H1 (cell line): ENCODE results near the gene KSR2.

Experiments
- BCL11A ChIP-seq, 2 experiments: IDR thresholded peaks; one replicate each; pipeline ENCODE4 v1.6.1; 2011; ENCODE audit warnings: low read depth in 2 of 2, low read length in 2 of 2, mild to moderate bottlenecking in 2 of 2
- CEBPB ChIP-seq: IDR thresholded peaks from 2 replicates; pipeline ENCODE4 v1.6.1; 2012; ENCODE audit warnings: low read depth, low read length
- EGR1 ChIP-seq: IDR thresholded peaks from 2 replicates; pipeline ENCODE4 v1.6.1; 2011; ENCODE audit warnings: low read depth, low read length, borderline replicate concordance
- EZH2 ChIP-seq: fragments of 200-600 bp; sonication (generic); IDR thresholded peaks from 2 replicates; pipeline ENCODE4 v1.7.1; 2012; ENCODE audit warnings: low read depth, mild to moderate bottlenecking, moderate library complexity, low read length, inconsistent platforms; ENCODE audit not compliant: severe bottlenecking
- JUN ChIP-seq: IDR thresholded peaks from 2 replicates; pipeline ENCODE4 v1.6.1; 2011; ENCODE audit warnings: low read depth, mild to moderate bottlenecking, improper control_type of control experiment, low read length
- NANOG ChIP-seq: IDR thresholded peaks from 2 replicates; pipeline ENCODE4 v1.6.1; 2011; ENCODE audit warnings: low read length, low read depth, mild to moderate bottlenecking, inconsistent platforms; ENCODE audit not compliant: insufficient read depth, poor library complexity, severe bottlenecking
- PHF8 ChIP-seq: fragments of 200-600 bp; sonication (generic); conservative IDR thresholded peaks from 2 replicates; pipeline ENCODE4 v1.7.1; 2012; ENCODE audit warnings: low read depth, mild to moderate bottlenecking, inconsistent platforms, low read length, moderate library complexity
- POLR2A ChIP-seq, 2 experiments: IDR thresholded peaks; 1 replicate in 1 of 2; 2 replicates in 1 of 2; pipeline ENCODE4 v1.6.1; 2011; ENCODE audit warnings: low read depth in 2 of 2, low read length in 2 of 2, mild to moderate bottlenecking in 2 of 2; ENCODE audit errors: control extremely low read depth in 1 of 2
- SRF ChIP-seq: IDR thresholded peaks from 2 replicates; pipeline ENCODE4 v1.6.1; 2011; ENCODE audit warnings: mild to moderate bottlenecking, low read depth, low read length, moderate library complexity
- TEAD4 ChIP-seq: IDR thresholded peaks from 2 replicates; pipeline ENCODE4 v1.6.1; 2012; ENCODE audit warnings: low read depth, low read length, inconsistent platforms, mixed read lengths
- YY1 ChIP-seq: IDR thresholded peaks from 2 replicates; pipeline ENCODE4 v1.6.1; 2011; ENCODE audit warnings: low read depth, mild to moderate bottlenecking, low read length
- TF ChIP-seq, protein P1 (sequence below), 3 experiments: IDR thresholded peaks; 1 replicate in 2 of 3; 2 replicates in 1 of 3; pipeline versions ENCODE4 v1.5.1 to v1.6.1; 2011; ENCODE audit warnings: low read length in 3 of 3, mild to moderate bottlenecking in 3 of 3, inconsistent platforms in 2 of 3, low read depth in 1 of 3, moderate library complexity in 1 of 3; ENCODE audit not compliant: insufficient read depth in 1 of 3; ENCODE audit errors: control extremely low read depth in 1 of 3
- TF ChIP-seq, protein P2 (sequence below): IDR thresholded peaks from 2 replicates; pipeline ENCODE4 v1.6.1; 2011; ENCODE audit warnings: low read depth, mild to moderate bottlenecking, low read length; ENCODE audit not compliant: insufficient read depth

DNA sequence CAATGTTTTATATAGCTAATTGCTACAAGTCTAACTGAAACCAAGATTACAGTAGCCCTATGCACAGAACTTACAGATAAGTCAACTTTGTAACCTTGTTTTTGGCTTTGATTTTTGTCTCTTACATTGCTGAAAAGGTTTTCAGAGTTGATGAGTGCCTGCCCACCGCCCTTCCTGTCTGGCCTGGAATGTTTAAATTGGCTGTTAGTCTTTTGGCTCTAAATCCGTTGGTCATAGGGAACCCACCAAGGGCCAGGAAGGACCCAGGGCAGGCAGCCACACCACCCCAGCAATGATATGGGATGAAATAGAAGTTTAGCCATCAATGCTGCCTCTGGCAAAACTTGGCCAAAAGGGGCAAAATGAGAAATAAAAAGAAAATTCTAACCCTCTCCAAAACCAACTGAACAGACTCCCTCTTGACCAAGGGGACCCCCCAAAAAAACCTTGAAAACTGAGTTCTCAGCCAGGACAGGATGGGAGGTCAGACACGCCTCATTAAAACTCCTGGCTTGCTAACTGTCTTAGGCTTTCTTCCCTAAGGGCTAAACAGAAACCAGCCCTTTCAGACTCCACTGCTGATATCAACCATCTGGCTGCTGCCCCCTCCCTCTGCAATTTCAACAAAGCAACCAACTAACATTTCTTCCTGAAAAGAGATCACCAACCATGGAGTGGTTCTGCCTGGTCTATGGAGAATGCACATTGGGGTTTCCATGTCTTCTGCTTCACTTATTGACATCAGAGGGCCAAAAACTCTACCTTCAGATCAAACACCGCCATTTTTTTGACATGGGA is 365.3 kb downstream of the KSR2 start:
- TF ChIP-seq PHF8 (no peak), SRF (no peak), YY1 (no peak), EZH2 (no peak), EGR1 (no peak), POLR2A (IDR thresholded peaks at IDR 0.05; ENCODE audit: control extremely low read depth in 1 of 2, low read depth in 2 of 2, low read length in 2 of 2) (no peak), JUN (no peak), NANOG (no peak), CEBPB (no peak), BCL11A (IDR thresholded peaks at IDR 0.05; ENCODE audit: low read depth in 2 of 2, low read length in 2 of 2) (no peak), TEAD4 (no peak)
- TF ChIP-seq, protein P1, sequence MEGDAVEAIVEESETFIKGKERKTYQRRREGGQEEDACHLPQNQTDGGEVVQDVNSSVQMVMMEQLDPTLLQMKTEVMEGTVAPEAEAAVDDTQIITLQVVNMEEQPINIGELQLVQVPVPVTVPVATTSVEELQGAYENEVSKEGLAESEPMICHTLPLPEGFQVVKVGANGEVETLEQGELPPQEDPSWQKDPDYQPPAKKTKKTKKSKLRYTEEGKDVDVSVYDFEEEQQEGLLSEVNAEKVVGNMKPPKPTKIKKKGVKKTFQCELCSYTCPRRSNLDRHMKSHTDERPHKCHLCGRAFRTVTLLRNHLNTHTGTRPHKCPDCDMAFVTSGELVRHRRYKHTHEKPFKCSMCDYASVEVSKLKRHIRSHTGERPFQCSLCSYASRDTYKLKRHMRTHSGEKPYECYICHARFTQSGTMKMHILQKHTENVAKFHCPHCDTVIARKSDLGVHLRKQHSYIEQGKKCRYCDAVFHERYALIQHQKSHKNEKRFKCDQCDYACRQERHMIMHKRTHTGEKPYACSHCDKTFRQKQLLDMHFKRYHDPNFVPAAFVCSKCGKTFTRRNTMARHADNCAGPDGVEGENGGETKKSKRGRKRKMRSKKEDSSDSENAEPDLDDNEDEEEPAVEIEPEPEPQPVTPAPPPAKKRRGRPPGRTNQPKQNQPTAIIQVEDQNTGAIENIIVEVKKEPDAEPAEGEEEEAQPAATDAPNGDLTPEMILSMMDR (IDR thresholded peaks at IDR 0.05; ENCODE audit: control extremely low read depth in 1 of 3, insufficient read depth in 1 of 3, low read depth in 1 of 3, low read length in 3 of 3) = peak in 2 of 3 experiments; percentile 41 to 61; a peak in 3 of 4 replicates
- TF ChIP-seq, protein P2, sequence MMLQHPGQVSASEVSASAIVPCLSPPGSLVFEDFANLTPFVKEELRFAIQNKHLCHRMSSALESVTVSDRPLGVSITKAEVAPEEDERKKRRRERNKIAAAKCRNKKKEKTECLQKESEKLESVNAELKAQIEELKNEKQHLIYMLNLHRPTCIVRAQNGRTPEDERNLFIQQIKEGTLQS = no peak
